ENCODE data around the gene MAGEL2. TPM values are rescaled to one million over a fixed set of nuclear protein-coding genes. Genes with fewer than 3 reads are reported as not detected.

MAGEL2 gene
- polyA plus RNA-seq, 1 donor from 2014 or later, result 7.4 TPM

DNA sequence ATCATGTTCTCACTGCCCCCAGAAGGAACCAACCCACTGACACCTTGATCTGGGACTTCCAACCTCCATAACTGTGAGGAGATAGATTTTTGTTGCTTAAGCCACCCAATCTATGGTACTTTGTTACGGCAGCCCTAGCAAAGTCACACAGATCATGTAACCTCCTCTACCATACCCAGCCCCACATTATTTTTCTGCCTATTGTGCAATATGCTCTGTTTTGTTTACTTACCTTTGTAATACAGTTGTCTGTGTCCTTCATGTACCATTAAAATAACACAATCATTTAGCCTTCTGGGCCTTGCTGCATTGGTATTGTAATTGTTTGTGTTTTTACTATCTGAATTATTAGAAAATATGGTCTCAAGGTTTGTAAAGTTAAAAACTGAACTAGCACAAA lies 23.3 kb upstream of the MAGEL2 start:
- H3K9me2 ChIP-seq (ENCODE audit: insufficient read depth, low read length), result no peaks in the 10 kb centered on the region
- H3K36me3 ChIP-seq (ENCODE audit: insufficient read depth, low read length), result no peaks in the 10 kb centered on the region
- H3K4me3 ChIP-seq (ENCODE audit: low read length), result no peak overlapping the region

DNA sequence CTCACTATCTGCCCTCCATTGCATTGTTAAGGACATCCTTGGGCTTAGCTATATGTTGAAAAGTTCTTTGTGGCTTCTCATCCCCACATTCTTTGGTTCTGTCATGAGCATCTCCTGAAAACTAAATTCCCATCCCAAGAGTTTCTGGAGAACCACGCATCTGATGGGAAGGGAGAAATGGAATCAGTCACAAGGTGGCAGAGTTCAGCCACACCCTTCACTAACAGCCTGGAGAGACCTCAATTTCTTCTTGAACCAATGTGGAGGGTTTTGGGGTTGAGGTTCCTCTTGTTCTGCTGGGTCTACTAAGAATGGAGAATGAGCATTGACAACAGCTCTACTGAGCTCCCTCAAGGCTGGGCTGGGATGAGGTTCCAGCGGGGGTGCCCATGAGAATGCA lies 15.6 kb upstream of the MAGEL2 start:
- H3K9me2 ChIP-seq (ENCODE audit: insufficient read depth, low read length), result no peaks in the 10 kb centered on the region
- H3K36me3 ChIP-seq (ENCODE audit: insufficient read depth, low read length), result no peaks in the 10 kb centered on the region
- no peaks in the 10 kb centered on the region for H3K9me3 ChIP-seq (ENCODE audit: low read length)
- H3K79me2 ChIP-seq (replicated peaks; ENCODE audit: insufficient read depth, low read length), result no peaks in the 10 kb centered on the region
- H3K4me3 ChIP-seq (ENCODE audit: low read length), result no peak overlapping the region
- no peaks in the 10 kb centered on the region for H3F3A ChIP-seq (ENCODE audit: insufficient read depth, low read length, poor library complexity, severe bottlenecking)
- H4K20me1 ChIP-seq (ENCODE audit: insufficient read depth), result no peaks in the 10 kb centered on the region
- TF ChIP-seq EZH2 (IDR thresholded peaks at IDR 0.05; ENCODE audit: borderline replicate concordance, insufficient read depth, low read length, poor library complexity, severe bottlenecking) (no peak), RAD21 (conservative IDR thresholded peaks at IDR 0.05) (no peak), TAF1 (IDR thresholded peaks at IDR 0.05; ENCODE audit: low read depth) (no peak), POLR2AphosphoS5 (IDR thresholded peaks at IDR 0.05) (no peak), MXI1 (conservative IDR thresholded peaks at IDR 0.05; ENCODE audit: poor library complexity, severe bottlenecking) (no peak), SMC3 (conservative IDR thresholded peaks at IDR 0.05; ENCODE audit: poor library complexity) (no peak), EP300 (conservative IDR thresholded peaks at IDR 0.05; ENCODE audit: poor library complexity, severe bottlenecking) (no peak)
- TF ChIP-seq, protein P1, sequence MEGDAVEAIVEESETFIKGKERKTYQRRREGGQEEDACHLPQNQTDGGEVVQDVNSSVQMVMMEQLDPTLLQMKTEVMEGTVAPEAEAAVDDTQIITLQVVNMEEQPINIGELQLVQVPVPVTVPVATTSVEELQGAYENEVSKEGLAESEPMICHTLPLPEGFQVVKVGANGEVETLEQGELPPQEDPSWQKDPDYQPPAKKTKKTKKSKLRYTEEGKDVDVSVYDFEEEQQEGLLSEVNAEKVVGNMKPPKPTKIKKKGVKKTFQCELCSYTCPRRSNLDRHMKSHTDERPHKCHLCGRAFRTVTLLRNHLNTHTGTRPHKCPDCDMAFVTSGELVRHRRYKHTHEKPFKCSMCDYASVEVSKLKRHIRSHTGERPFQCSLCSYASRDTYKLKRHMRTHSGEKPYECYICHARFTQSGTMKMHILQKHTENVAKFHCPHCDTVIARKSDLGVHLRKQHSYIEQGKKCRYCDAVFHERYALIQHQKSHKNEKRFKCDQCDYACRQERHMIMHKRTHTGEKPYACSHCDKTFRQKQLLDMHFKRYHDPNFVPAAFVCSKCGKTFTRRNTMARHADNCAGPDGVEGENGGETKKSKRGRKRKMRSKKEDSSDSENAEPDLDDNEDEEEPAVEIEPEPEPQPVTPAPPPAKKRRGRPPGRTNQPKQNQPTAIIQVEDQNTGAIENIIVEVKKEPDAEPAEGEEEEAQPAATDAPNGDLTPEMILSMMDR (IDR thresholded peaks at IDR 0.05; ENCODE audit: poor library complexity, severe bottlenecking), result no peak
- TF ChIP-seq, protein P2, sequence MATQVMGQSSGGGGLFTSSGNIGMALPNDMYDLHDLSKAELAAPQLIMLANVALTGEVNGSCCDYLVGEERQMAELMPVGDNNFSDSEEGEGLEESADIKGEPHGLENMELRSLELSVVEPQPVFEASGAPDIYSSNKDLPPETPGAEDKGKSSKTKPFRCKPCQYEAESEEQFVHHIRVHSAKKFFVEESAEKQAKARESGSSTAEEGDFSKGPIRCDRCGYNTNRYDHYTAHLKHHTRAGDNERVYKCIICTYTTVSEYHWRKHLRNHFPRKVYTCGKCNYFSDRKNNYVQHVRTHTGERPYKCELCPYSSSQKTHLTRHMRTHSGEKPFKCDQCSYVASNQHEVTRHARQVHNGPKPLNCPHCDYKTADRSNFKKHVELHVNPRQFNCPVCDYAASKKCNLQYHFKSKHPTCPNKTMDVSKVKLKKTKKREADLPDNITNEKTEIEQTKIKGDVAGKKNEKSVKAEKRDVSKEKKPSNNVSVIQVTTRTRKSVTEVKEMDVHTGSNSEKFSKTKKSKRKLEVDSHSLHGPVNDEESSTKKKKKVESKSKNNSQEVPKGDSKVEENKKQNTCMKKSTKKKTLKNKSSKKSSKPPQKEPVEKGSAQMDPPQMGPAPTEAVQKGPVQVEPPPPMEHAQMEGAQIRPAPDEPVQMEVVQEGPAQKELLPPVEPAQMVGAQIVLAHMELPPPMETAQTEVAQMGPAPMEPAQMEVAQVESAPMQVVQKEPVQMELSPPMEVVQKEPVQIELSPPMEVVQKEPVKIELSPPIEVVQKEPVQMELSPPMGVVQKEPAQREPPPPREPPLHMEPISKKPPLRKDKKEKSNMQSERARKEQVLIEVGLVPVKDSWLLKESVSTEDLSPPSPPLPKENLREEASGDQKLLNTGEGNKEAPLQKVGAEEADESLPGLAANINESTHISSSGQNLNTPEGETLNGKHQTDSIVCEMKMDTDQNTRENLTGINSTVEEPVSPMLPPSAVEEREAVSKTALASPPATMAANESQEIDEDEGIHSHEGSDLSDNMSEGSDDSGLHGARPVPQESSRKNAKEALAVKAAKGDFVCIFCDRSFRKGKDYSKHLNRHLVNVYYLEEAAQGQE (IDR thresholded peaks at IDR 0.05; ENCODE audit: borderline replicate concordance), result no peak
- no peak overlapping the region for H3K27ac ChIP-seq (ENCODE audit: low read length)
- no peak overlapping the region for H3K4me2 ChIP-seq (ENCODE audit: low read length)
- H2AFZ ChIP-seq (ENCODE audit: low read depth, low read length), result no peak overlapping the region
- no peak overlapping the region for H3K9ac ChIP-seq (ENCODE audit: low read length)
- H3K27me3 ChIP-seq (ENCODE audit: insufficient read depth, low read depth, low read length), result no peaks in the 10 kb centered on the region

More for the DNA sequence above, 23.3 kb upstream of the MAGEL2 start:
- no peaks in the 10 kb centered on the region for H3K9me3 ChIP-seq (ENCODE audit: low read length)
- no peak overlapping the region for H2AFZ ChIP-seq (ENCODE audit: low read depth, low read length)
- TF ChIP-seq RAD21 (conservative IDR thresholded peaks at IDR 0.05), result no peak
- no peak for TF ChIP-seq POLR2AphosphoS5 (IDR thresholded peaks at IDR 0.05)
- no peak for TF ChIP-seq SMC3 (conservative IDR thresholded peaks at IDR 0.05; ENCODE audit: poor library complexity)
- TF ChIP-seq, protein P1 (IDR thresholded peaks at IDR 0.05; ENCODE audit: poor library complexity, severe bottlenecking), result no peak
- TF ChIP-seq EZH2 (IDR thresholded peaks at IDR 0.05; ENCODE audit: borderline replicate concordance, insufficient read depth, low read length, poor library complexity, severe bottlenecking), result no peak
- no peak for TF ChIP-seq EP300 (conservative IDR thresholded peaks at IDR 0.05; ENCODE audit: poor library complexity, severe bottlenecking)
- TF ChIP-seq, protein P2 (IDR thresholded peaks at IDR 0.05; ENCODE audit: borderline replicate concordance), result no peak
- TF ChIP-seq MXI1 (conservative IDR thresholded peaks at IDR 0.05; ENCODE audit: poor library complexity, severe bottlenecking), result no peak
- TF ChIP-seq TAF1 (IDR thresholded peaks at IDR 0.05; ENCODE audit: low read depth), result no peak
- H3F3A ChIP-seq (ENCODE audit: insufficient read depth, low read length, poor library complexity, severe bottlenecking), result no peaks in the 10 kb centered on the region
- no peak overlapping the region for H3K4me2 ChIP-seq (ENCODE audit: low read length)
- H3K9ac ChIP-seq (ENCODE audit: low read length), result no peak overlapping the region
- no peaks in the 10 kb centered on the region for H3K79me2 ChIP-seq (replicated peaks; ENCODE audit: insufficient read depth, low read length)
- no peaks in the 10 kb centered on the region for H3K27me3 ChIP-seq (ENCODE audit: insufficient read depth, low read depth, low read length)
- no peak overlapping the region for H3K27ac ChIP-seq (ENCODE audit: low read length)
- H4K20me1 ChIP-seq (ENCODE audit: insufficient read depth), result no peaks in the 10 kb centered on the region

All from neural cell (in vitro differentiated cells).